Gastroesophageal sphincter (tissue), 3 donors: Measurements from ENCODE around the gene SHANK3.

Experiments used
- CTCF ChIP-seq, 4 experiments: fragments of 200-600 bp in 2 of 4; fragments of 450-650 bp in 2 of 4; sonication (generic) in 1 of 4; IDR thresholded peaks; one replicate each; pipeline ENCODE4 v1.5.1; 2017 to 2019; ENCODE audit warnings: antibody characterized with exemption in 4 of 4, mild to moderate bottlenecking in 2 of 4, moderate library complexity in 2 of 4
- EP300 ChIP-seq: sonication (generic); formaldehyde crosslinking; IDR thresholded peaks from one replicate; pipeline ENCODE4 v1.6.1; 2017; ENCODE audit warnings: antibody characterized with exemption, mild to moderate bottlenecking
- POLR2A ChIP-seq, 2 donors: fragments of 450-650 bp; IDR thresholded peaks; one replicate each; pipeline ENCODE4 v1.6.1; 2017; ENCODE audit warnings: antibody characterized with exemption in 2 of 2, mild to moderate bottlenecking in 2 of 2, moderate library complexity in 1 of 2

- TF ChIP-seq POLR2A (IDR thresholded peaks at IDR 0.05) (no peak), CTCF (IDR thresholded peaks at IDR 0.05) (no peak), EP300 (no peak)
Observed at GRCh38 chr22:50633771-50634170, 38.9 kb upstream of the SHANK3 start.
